B cell (primary cell): ENCODE results near the gene CELF2.

Experiments
- EZH2 ChIP-seq: IDR thresholded peaks from 2 replicates; pipeline ENCODE4 v1.6.1; 2012; ENCODE audit warnings: borderline replicate concordance, low read depth, mild to moderate bottlenecking, moderate library complexity, low read length; ENCODE audit not compliant: insufficient read depth, poor library complexity, severe bottlenecking
- TF ChIP-seq, protein P1 (sequence below): fragments of 200-600 bp; IDR thresholded peaks from one replicate; pipeline ENCODE4 v1.8.0; 2022; ENCODE audit warnings: antibody characterized with exemption, mild to moderate bottlenecking

GRCh38 chr10:11252887-11253286 lies 235.2 kb downstream of the CELF2 start:
- TF ChIP-seq, protein P1, sequence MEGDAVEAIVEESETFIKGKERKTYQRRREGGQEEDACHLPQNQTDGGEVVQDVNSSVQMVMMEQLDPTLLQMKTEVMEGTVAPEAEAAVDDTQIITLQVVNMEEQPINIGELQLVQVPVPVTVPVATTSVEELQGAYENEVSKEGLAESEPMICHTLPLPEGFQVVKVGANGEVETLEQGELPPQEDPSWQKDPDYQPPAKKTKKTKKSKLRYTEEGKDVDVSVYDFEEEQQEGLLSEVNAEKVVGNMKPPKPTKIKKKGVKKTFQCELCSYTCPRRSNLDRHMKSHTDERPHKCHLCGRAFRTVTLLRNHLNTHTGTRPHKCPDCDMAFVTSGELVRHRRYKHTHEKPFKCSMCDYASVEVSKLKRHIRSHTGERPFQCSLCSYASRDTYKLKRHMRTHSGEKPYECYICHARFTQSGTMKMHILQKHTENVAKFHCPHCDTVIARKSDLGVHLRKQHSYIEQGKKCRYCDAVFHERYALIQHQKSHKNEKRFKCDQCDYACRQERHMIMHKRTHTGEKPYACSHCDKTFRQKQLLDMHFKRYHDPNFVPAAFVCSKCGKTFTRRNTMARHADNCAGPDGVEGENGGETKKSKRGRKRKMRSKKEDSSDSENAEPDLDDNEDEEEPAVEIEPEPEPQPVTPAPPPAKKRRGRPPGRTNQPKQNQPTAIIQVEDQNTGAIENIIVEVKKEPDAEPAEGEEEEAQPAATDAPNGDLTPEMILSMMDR: no peak
- TF ChIP-seq EZH2: no peak
